ENCODE measurements around the gene ZNF614. TPM values are rescaled to one million over a fixed set of nuclear protein-coding genes. Genes with fewer than 3 reads are reported as not detected.
"Not testable (repeated sequence)": the region's sequence is repeated elsewhere in the genome, so short reads cannot be mapped to it uniquely, and the experiment has no call there.

The ZNF614 gene
- total RNA-seq, 1 experiment from 2014 or later = 4.1 TPM

DNA sequence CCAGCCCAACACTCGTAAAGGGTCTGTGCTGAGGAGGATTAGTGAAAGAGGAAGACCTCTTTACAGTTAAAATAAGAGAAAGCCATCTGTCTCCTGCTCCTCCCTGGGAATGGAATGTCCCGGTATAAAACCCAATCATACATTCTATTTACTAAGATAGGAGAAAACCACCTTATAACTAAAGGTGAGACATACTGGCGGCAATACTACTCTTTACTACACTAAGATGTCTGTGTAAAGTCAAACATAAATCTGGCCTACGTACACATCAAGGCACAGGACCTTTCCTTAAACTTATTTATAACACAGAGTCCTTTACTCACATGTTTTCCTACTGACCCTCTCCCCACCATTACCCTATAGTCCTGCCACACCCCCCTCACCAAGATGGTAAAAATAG is 44.8 kb downstream of the ZNF614 start:
- H3K4me1 ChIP-seq (ENCODE audit: control insufficient read depth, insufficient read depth, low read length) = no peaks in the 10 kb centered on the region
- no peak overlapping the region for H3K4me3 ChIP-seq (ENCODE audit: low read depth in 2 of 2, low read length in 2 of 2)
- intact Hi-C loops (cut with micrococcal nuclease; ENCODE audit: unreplicated experiment) (no loop called here), in situ Hi-C loops (cut with HindIII; ENCODE audit: low pct_unique_long_range_greater_than_20kb, low sequenced_read_pairs) (no loop called here)
- H3K27ac ChIP-seq (ENCODE audit: low read length) = no peak overlapping the region
- H3K9me3 ChIP-seq (ENCODE audit: control insufficient read depth, insufficient read depth, low read depth, low read length) = peaks cover 20% of the 10 kb centered on the region; the same call in 1 of the 2 replicates
- peaks cover 2% of the 10 kb centered on the region; the same call in 1 of the 2 replicates for H3K36me3 ChIP-seq (ENCODE audit: control insufficient read depth, insufficient read depth, low read length)
- no peak for TF ChIP-seq POLR2AphosphoS5 (IDR thresholded peaks at IDR 0.05; ENCODE audit: low read depth, low read length)
- TF ChIP-seq, protein P1, sequence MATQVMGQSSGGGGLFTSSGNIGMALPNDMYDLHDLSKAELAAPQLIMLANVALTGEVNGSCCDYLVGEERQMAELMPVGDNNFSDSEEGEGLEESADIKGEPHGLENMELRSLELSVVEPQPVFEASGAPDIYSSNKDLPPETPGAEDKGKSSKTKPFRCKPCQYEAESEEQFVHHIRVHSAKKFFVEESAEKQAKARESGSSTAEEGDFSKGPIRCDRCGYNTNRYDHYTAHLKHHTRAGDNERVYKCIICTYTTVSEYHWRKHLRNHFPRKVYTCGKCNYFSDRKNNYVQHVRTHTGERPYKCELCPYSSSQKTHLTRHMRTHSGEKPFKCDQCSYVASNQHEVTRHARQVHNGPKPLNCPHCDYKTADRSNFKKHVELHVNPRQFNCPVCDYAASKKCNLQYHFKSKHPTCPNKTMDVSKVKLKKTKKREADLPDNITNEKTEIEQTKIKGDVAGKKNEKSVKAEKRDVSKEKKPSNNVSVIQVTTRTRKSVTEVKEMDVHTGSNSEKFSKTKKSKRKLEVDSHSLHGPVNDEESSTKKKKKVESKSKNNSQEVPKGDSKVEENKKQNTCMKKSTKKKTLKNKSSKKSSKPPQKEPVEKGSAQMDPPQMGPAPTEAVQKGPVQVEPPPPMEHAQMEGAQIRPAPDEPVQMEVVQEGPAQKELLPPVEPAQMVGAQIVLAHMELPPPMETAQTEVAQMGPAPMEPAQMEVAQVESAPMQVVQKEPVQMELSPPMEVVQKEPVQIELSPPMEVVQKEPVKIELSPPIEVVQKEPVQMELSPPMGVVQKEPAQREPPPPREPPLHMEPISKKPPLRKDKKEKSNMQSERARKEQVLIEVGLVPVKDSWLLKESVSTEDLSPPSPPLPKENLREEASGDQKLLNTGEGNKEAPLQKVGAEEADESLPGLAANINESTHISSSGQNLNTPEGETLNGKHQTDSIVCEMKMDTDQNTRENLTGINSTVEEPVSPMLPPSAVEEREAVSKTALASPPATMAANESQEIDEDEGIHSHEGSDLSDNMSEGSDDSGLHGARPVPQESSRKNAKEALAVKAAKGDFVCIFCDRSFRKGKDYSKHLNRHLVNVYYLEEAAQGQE (IDR thresholded peaks at IDR 0.05; ENCODE audit: insufficient read depth in 1 of 2, low read depth in 2 of 2, low read length in 1 of 2) = no peak
- TF ChIP-seq TCF7L2 (IDR thresholded peaks at IDR 0.05; ENCODE audit: low read depth, low read length) = no peak
- TF ChIP-seq SIN3A (IDR thresholded peaks at IDR 0.05; ENCODE audit: borderline replicate concordance, insufficient read depth, low read depth, low read length) = no peak
- BruUV-seq (replicated peaks) = no TSS peak
- DNase-seq (ENCODE audit: low read depth, low spot score) (no peak), ATAC-seq (no peak)
- H3K27me3 ChIP-seq (ENCODE audit: control insufficient read depth, insufficient read depth, low read length) = no peaks in the 10 kb centered on the region
- ChIA-PET POLR2A (no interaction called here), CTCF (no interaction called here)

DNA sequence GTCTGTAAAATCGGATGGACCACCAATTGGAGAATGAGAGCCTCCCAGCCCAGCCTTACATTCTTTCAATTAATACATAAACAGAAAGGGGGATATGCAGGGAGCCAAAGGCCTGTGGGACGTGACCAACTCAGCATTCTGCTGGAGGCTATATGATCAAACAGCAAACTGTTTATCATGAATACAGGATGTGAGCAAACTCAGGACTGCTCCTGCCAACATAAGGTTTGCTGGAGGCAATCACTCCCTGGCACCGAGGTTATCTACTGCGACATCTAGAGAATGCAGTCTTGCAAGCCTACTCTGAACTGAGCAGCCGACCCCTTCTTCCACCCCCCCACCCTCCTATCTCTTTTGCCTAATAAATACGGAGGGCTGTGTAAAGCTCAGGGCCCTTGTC is 47.3 kb downstream of the ZNF614 start:
- H3K4me3 ChIP-seq (ENCODE audit: low read depth in 2 of 2, low read length in 2 of 2); BruUV-seq (replicated peaks); H3K27me3 ChIP-seq (ENCODE audit: control insufficient read depth, insufficient read depth, low read length); H3K27ac ChIP-seq (ENCODE audit: low read length); ATAC-seq; DNase-seq (ENCODE audit: low read depth, low spot score); H3K36me3 ChIP-seq (ENCODE audit: control insufficient read depth, insufficient read depth, low read length); POLR2A ChIA-PET; in situ Hi-C loops (cut with HindIII; ENCODE audit: low pct_unique_long_range_greater_than_20kb, low sequenced_read_pairs); H3K4me1 ChIP-seq (ENCODE audit: control insufficient read depth, insufficient read depth, low read length); intact Hi-C loops (cut with micrococcal nuclease; ENCODE audit: unreplicated experiment); CTCF ChIA-PET: not testable (repeated sequence)
- peaks cover 23% of the 10 kb centered on the region; the same call in 1 of the 2 replicates for H3K9me3 ChIP-seq (ENCODE audit: control insufficient read depth, insufficient read depth, low read depth, low read length)

DNA sequence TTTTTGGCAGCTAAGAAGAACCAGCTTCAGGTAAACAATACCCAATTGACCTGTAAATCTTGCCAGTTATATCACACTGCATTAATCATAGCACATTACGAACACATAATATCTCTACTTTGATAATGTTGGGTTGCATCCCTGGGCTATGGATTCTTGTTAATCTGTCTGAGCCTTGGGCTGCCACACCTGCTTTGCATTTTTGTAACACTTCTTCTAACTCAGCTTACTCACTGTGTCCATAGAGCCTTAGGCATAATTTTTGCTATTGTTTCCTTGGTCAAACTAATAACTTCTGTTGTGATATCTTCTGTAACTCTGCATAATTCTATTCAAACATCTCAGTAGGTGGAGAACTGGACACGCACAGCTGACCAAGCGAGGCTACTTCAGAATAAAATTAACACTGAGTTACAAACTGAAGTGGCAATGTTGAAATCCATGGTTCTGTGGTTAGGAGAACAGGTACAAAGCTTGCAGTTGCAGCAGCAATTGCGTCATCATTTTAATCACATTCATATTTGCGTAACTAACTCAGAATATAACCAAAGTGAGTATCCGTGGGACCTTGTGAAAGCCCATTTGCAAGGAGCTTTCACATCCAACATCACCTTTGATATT is 48.0 kb downstream of the ZNF614 start:
- DNase-seq (ENCODE audit: low read depth, low spot score) = no peak
- H3K36me3 ChIP-seq (ENCODE audit: control insufficient read depth, insufficient read depth, low read length) = no peaks in the 10 kb centered on the region
- in situ Hi-C loops (cut with HindIII; ENCODE audit: low pct_unique_long_range_greater_than_20kb, low sequenced_read_pairs) (no loop called here), intact Hi-C loops (cut with micrococcal nuclease; ENCODE audit: unreplicated experiment) (no loop called here)
- CTCF ChIA-PET = no interaction called here
- no TSS peak for BruUV-seq (replicated peaks)
- no peaks in the 10 kb centered on the region for H3K4me1 ChIP-seq (ENCODE audit: control insufficient read depth, insufficient read depth, low read length)
- TF ChIP-seq TCF7L2 (IDR thresholded peaks at IDR 0.05; ENCODE audit: low read depth, low read length) (no peak), POLR2AphosphoS5 (IDR thresholded peaks at IDR 0.05; ENCODE audit: low read depth, low read length) (no peak), SIN3A (IDR thresholded peaks at IDR 0.05; ENCODE audit: borderline replicate concordance, insufficient read depth, low read depth, low read length) (no peak)
- TF ChIP-seq, protein P1 (IDR thresholded peaks at IDR 0.05; ENCODE audit: insufficient read depth in 1 of 2, low read depth in 2 of 2, low read length in 1 of 2) = no peak
- TF ChIP-seq, protein P2, sequence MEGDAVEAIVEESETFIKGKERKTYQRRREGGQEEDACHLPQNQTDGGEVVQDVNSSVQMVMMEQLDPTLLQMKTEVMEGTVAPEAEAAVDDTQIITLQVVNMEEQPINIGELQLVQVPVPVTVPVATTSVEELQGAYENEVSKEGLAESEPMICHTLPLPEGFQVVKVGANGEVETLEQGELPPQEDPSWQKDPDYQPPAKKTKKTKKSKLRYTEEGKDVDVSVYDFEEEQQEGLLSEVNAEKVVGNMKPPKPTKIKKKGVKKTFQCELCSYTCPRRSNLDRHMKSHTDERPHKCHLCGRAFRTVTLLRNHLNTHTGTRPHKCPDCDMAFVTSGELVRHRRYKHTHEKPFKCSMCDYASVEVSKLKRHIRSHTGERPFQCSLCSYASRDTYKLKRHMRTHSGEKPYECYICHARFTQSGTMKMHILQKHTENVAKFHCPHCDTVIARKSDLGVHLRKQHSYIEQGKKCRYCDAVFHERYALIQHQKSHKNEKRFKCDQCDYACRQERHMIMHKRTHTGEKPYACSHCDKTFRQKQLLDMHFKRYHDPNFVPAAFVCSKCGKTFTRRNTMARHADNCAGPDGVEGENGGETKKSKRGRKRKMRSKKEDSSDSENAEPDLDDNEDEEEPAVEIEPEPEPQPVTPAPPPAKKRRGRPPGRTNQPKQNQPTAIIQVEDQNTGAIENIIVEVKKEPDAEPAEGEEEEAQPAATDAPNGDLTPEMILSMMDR (IDR thresholded peaks at IDR 0.05) = no peak
- H3K27me3 ChIP-seq (ENCODE audit: control insufficient read depth, insufficient read depth, low read length) = no peaks in the 10 kb centered on the region
- POLR2A ChIA-PET = no interaction called here
- no peak overlapping the region for H3K27ac ChIP-seq (ENCODE audit: low read length)
- H3K9me3 ChIP-seq (ENCODE audit: control insufficient read depth, insufficient read depth, low read depth, low read length) = peaks cover 24% of the 10 kb centered on the region; the same call in 1 of the 2 replicates
- H3K4me3 ChIP-seq (ENCODE audit: low read depth in 2 of 2, low read length in 2 of 2) = no peak overlapping the region
- ATAC-seq = no peak
